Activated CD4-positive, alpha-beta memory T cell treated with anti-CD3 and anti-CD28 coated beads, Interleukin-2, amount 10 ng/mL, durations not matched to agents 7 days and 5 days (primary cell): ENCODE data around the gene MAGEA9. TPM values are rescaled to one million over a fixed set of nuclear protein-coding genes. Genes with fewer than 3 reads are reported as not detected.
A peak's percentile ranks its signal among the peaks of the same experiment; 100 is the strongest.
"Not testable (repeated sequence)": the region's sequence is repeated elsewhere in the genome, so short reads cannot be mapped to it uniquely, and the experiment has no call there.

Experiments
- CTCF ChIA-PET: fragments of 350-600 bp; sonication (Branson Sonifier 250); formaldehyde crosslinking; loops from one replicate; lab custom pipeline; 2021; ENCODE audit warnings: antibody characterized with exemption, inconsistent platforms; lab: Charles Lee
- POLR2A ChIA-PET: fragments of 350-600 bp; sonication (Branson Sonifier 250); formaldehyde crosslinking; loops from one replicate; lab custom pipeline; 2021; ENCODE audit warnings: antibody characterized with exemption; lab: Charles Lee
- DNase-seq: peaks from one replicate; pipeline ENCODE4 v3.0.0-alpha.2; 2020
- H3K27ac Mint-ChIP-seq: one replicate; pipeline ENCODE4 v1.8.0; 2021; ENCODE audit warnings: mild to moderate bottlenecking, mixed read lengths
- H3K27me3 Mint-ChIP-seq: one replicate; pipeline ENCODE4 v1.8.0; 2021; ENCODE audit warnings: mixed read lengths
- H3K36me3 Mint-ChIP-seq: one replicate; pipeline ENCODE4 v1.8.0; 2021; ENCODE audit warnings: low read depth, mixed read lengths
- H3K4me1 Mint-ChIP-seq: one replicate; pipeline ENCODE4 v1.8.0; 2021; ENCODE audit warnings: mixed read lengths
- H3K4me3 Mint-ChIP-seq: one replicate; pipeline ENCODE4 v1.8.0; 2021; ENCODE audit warnings: mild to moderate bottlenecking, mixed read lengths
- H3K9me3 Mint-ChIP-seq: one replicate; pipeline ENCODE4 v1.8.0; 2021; ENCODE audit warnings: mixed read lengths
- total RNA-seq, 2 experiments: library from RNA; stranded (reverse); gene quantifications; one replicate each; pipeline ENCODE4 v1.2.3, GENCODE V29; 2021

The MAGEA9 gene
- total RNA-seq, 2 experiments from 2014 or later, result not detected

DNA sequence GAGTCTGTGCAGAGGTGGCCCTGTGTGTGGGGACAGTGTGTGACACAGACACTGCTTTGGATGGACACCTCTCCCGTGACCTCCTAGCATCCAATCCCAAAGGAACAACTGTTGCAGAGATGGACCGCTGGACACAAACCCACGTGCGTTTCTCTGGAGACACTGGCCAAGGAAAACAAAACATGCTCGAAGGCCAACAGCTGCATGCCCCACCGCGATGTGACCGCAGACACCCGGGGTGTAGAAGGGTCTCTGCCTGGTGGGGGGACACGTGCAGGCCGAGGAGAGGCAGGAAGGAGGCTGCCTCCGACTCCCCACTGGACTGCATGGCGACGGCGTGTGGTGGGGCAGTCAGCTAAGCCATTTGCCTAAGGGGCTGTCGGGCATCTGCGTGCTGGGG lies 8.0 kb upstream of the MAGEA9 start, which contains the start of gene HSFX1:
TSS of gene HSFX1 (plus strand) at position 301 of the 400 bp plus-strand sequence. CDS start 614 bp downstream, outside the sequence.
- H3K4me3 Mint-ChIP-seq, POLR2A ChIA-PET, H3K4me1 Mint-ChIP-seq, H3K9me3 Mint-ChIP-seq, H3K27me3 Mint-ChIP-seq, H3K27ac Mint-ChIP-seq, H3K36me3 Mint-ChIP-seq, CTCF ChIA-PET, DNase-seq: not testable (repeated sequence)

DNA sequence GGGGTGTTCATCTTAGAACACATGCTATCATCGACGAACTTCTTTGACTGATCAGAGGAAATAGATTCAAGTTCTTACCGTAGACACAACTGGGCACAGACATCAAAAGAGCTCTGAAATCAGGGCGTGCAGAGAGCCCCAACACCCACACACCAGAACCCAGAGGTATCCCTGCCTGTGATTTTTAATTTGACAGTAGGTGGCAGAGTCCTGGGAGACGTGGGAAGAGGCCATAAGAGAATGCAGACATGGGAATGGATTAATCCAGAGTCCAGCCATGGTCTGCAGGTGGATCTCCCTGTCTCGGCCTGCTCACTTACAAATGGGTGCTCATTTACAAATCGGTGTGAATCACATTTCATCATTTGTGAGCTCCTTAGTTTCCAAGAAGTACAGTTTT lies 3.7 kb upstream of the MAGEA9 start:
- POLR2A ChIA-PET, H3K4me3 Mint-ChIP-seq, H3K27me3 Mint-ChIP-seq, H3K4me1 Mint-ChIP-seq, DNase-seq, H3K9me3 Mint-ChIP-seq, H3K36me3 Mint-ChIP-seq, H3K27ac Mint-ChIP-seq, CTCF ChIA-PET: not testable (repeated sequence)

DNA sequence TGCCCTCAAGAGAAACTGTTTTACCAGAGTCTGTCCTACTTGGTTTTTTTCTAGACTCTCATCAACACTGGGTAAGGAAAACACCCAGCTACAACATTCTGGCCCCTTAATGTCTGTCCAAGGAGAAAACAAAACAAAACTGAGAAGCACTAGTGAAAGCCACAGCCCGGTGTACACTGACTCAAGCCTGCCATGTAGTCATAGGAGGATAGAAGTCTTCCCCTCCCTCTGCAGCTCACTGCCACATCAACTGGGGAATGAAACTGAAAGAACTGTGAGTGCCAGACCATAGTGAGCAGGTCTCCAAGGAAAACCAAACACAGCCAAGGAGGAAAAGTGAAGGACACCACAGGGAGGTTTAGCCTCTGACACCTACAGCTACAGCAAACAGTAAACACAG lies 13.8 kb downstream of the MAGEA9 start:
- CTCF ChIA-PET, H3K4me3 Mint-ChIP-seq, H3K27me3 Mint-ChIP-seq, DNase-seq, H3K27ac Mint-ChIP-seq, H3K9me3 Mint-ChIP-seq, H3K36me3 Mint-ChIP-seq, POLR2A ChIA-PET: not testable (repeated sequence)
- peaks cover 30% of the 10 kb centered on the region for H3K4me1 Mint-ChIP-seq

DNA sequence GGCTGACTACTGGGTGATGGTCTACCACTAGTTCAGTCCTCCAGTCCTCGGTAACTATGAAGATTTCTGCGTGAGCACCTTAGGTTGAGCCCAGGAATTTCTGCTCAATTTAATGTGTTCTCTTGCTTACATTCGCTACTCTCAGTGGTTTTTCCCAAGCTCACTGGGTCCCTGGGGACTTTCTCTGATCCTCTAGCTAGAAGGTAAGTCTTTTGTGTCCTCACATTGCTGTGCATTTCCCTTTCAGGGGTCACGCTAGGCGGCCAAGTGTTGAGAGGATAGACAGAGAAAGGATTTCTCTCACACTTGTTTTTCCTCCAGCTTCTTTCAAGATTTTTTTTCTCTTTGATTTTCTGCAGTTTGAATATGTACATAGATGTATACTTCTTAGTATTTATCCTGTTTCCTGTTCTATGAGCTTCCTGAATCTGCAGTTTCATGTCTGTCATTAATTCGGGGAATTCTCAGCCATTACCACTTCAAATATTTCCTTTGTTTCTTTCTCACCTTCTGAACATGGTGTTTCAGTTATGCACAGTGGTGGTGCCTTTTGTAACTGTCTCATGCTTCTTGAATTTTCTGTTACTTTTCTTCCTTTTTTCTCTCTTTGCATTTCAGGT lies 17.5 kb downstream of the MAGEA9 start:
- Mint-ChIP-seq H3K9me3 (no peaks in the 10 kb centered on the region), H3K4me1 (peaks cover 34% of the 10 kb centered on the region), H3K4me3 (no peak overlapping the region), H3K27me3 (no peaks in the 10 kb centered on the region), H3K27ac (peak overlapping the region; percentile 21), H3K36me3 (no peaks in the 10 kb centered on the region)
- no peak for DNase-seq
- POLR2A ChIA-PET, result no interaction called here
- CTCF ChIA-PET, result no interaction called here

DNA sequence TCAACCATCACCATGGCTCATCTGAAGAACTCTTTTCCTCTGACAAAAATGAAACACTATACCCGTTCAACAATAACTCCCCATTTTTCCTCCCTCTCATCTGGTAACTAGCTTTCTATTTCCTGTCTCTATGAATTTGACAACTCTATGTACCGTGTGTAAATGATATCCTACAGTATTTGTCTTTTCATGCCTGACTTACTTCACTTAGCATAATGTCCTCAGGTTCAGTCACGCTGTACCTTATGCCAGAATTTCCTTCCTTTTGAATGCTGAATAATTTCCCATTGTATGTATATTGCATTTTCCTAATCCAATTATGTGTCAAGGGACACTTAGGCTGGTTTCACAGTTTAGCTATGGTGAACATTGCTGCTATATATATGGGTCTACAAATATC lies 18.2 kb downstream of the MAGEA9 start:
- Mint-ChIP-seq H3K36me3 (no peaks in the 10 kb centered on the region), H3K27me3 (no peaks in the 10 kb centered on the region), H3K27ac (no peak overlapping the region), H3K4me1 (peaks cover 34% of the 10 kb centered on the region), H3K9me3 (no peaks in the 10 kb centered on the region), H3K4me3 (no peak overlapping the region)
- DNase-seq, result no peak
- ChIA-PET CTCF (no interaction called here), POLR2A (no interaction called here)

DNA sequence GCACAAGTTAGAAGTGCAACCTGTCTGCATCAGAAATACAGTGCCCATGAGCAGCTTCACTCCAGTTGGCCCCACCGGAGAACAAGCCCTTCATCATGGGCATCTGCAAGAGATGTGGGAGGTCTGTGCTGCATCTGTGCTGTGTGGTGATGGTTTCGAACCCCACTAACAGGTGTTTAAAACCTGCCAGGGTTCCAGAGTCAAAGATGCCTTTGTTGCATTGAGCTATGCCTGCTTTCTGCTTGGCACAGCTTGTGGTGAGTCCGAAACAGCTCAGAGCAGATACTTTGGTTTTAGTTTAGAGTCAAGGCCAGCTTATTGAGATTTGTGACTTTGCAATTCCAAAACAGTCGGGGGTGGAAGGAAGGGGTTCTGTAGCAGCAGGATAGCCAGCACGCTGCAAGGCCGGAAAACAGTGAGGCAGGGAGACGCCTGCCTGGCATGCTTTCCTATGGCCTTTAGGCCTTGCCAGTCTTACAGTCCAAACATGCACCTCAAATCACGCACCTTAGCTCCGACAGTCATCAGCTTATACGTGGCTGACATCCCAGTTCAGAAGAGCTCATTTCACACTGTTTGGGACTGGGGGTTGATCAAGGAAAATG lies 21.8 kb downstream of the MAGEA9 start:
- H3K36me3 Mint-ChIP-seq, result no peaks in the 10 kb centered on the region

DNA sequence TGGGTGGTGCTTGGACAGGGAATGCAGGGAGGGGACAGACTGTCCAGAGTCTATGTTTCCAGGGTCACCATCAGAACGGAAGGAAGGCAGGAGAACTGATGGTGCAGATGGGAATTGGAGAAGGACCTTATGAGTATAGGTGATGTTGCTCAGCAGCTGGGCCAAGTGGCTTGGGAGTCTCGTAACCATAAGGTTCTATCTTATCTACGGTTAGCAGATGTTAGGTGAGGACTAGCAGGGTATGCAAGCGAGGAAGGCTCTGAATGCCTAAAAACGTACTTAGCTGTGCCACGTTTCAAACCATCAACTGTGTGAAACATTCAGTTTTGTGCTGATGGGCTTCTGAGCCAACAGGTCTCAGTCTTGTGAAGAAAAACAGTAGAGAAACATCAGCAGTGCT lies 22.4 kb downstream of the MAGEA9 start:
- Mint-ChIP-seq H3K9me3 (no peaks in the 10 kb centered on the region), H3K36me3 (no peaks in the 10 kb centered on the region), H3K27me3 (no peaks in the 10 kb centered on the region), H3K27ac (no peak overlapping the region), H3K4me1 (peaks cover 17% of the 10 kb centered on the region), H3K4me3 (no peak overlapping the region)
- CTCF ChIA-PET, result no interaction called here
- no peak for DNase-seq
- POLR2A ChIA-PET, result interaction anchor here (0.6 kb wide), 1 partner anchor 71 kb away, joined by 3 read pairs; no protein-coding TSS in a partner anchor

More for the DNA sequence above, 21.8 kb downstream of the MAGEA9 start:
- Mint-ChIP-seq H3K27ac (no peak overlapping the region), H3K4me3 (no peak overlapping the region), H3K27me3 (no peaks in the 10 kb centered on the region), H3K4me1 (peaks cover 20% of the 10 kb centered on the region), H3K9me3 (no peaks in the 10 kb centered on the region)
- CTCF ChIA-PET, result no interaction called here
- DNase-seq, result no peak
- POLR2A ChIA-PET, result interaction anchor here (0.6 kb wide), 1 partner anchor 72 kb away, joined by 3 read pairs; no protein-coding TSS in a partner anchor

DNA sequence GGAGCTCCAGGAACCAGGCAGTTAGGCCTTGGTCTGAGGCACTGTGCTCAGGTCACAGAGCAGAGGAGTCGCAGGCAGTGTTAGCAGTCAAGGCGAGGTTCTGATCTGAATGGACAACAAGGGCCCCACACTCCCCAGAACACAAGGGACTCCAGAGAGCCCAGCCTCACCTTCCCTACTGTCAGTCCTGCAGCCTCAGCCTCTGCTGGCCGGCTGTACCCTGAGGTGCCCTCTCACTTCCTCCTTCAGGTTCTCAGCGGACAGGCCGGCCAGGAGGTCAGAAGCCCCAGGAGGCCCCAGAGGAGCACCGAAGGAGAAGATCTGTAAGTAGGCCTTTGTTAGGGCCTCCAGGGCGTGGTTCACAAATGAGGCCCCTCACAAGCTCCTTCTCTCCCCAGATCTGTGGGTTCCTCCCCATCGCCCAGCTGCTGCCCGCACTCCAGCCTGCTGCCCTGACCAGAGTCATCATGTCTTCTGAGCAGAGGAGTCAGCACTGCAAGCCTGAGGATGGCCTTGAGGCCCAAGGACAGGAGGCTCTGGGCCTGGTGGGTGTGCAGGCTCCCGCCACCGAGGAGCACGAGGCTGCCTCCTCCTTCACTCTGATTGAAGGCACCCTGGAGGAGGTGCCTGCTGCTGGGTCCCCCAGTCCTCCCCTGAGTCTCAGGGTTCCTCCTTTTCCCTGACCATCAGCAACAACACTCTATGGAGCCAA lies 26.2 kb downstream of the MAGEA9 start:
- Mint-ChIP-seq H3K27me3 (peaks cover 2% of the 10 kb centered on the region), H3K4me1 (no peaks in the 10 kb centered on the region), H3K9me3 (no peaks in the 10 kb centered on the region)

DNA sequence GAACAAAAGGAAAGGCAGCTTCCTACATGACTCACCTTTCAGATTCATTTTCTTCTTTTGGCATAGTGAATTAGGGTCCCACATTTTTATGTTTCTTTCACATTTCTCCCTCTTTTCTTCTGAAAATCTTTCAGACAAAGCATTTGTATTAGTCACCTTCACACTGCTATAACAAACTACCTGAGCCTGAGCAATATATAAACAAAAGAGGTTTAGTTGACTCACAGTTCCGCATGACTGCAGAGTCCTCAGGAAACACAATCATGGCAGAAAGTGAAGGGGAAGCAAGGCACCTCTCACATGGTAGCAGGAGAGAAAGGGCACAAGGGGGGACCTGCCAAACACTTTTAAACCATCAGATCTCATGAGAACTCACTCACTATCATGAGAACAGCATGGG lies 36.9 kb downstream of the MAGEA9 start:
- peaks cover 14% of the 10 kb centered on the region for H3K27me3 Mint-ChIP-seq
- ChIA-PET POLR2A (no interaction called here), CTCF (no interaction called here)

More for the DNA sequence above, 26.2 kb downstream of the MAGEA9 start:
- Mint-ChIP-seq H3K4me3 (no peak overlapping the region), H3K27ac (no peak overlapping the region), H3K36me3 (no peaks in the 10 kb centered on the region)
- POLR2A ChIA-PET, result no interaction called here
- DNase-seq, result no peak
- CTCF ChIA-PET, result no interaction called here

DNA sequence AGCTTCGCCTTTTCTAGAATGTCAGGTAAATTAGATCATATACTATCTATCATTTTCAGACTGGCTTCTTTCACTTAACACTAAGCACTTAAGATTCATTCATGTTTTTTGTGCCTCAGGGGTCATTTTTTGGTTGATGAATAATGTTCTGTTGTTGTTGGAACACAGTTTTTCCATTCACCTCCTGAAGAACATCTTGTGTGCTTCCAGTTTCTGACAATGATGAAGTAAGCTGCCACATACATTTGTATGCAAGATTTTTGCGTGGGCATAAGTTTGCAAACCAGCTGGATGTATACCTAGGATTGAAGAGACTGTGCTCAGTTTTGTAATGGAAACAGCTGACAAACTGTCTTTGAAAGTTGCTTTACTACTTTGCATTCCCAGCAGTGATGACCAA lies 37.6 kb downstream of the MAGEA9 start:
- no peak overlapping the region for H3K4me3 Mint-ChIP-seq
- CTCF ChIA-PET, result no interaction called here

More for the DNA sequence above, 36.9 kb downstream of the MAGEA9 start:
- Mint-ChIP-seq H3K4me3 (no peak overlapping the region), H3K27ac (no peak overlapping the region), H3K36me3 (no peaks in the 10 kb centered on the region), H3K9me3 (no peaks in the 10 kb centered on the region), H3K4me1 (no peaks in the 10 kb centered on the region)
- DNase-seq, result no peak

DNA sequence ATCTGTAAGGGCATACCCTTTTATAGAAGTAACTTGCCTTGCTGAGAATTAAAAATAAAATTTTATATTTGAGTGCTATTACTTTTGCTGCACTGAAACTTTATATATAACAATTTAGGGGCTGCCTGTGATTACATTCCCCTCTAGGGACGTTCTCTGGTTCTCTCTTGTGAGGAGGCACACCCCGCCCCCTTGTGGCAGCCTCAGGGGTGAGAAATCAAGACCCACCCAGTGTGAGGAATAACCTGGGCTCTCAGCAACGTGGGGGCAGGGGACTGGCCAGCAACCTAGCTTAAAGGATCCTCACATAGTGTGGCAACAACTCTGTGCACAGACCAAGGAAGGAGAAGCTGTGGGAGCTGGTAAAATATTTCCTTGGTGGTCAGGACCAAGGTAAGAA lies 43.7 kb downstream of the MAGEA9 start:
- H3K4me1 Mint-ChIP-seq, result peaks cover 22% of the 10 kb centered on the region
- no peaks in the 10 kb centered on the region for H3K36me3 Mint-ChIP-seq
- no peak overlapping the region for H3K27ac Mint-ChIP-seq
- no peak overlapping the region for H3K4me3 Mint-ChIP-seq
- CTCF ChIA-PET, result no interaction called here
- POLR2A ChIA-PET, result no interaction called here
- DNase-seq, result peak; percentile 40
- H3K27me3 Mint-ChIP-seq, result peaks cover 19% of the 10 kb centered on the region
- H3K9me3 Mint-ChIP-seq, result no peaks in the 10 kb centered on the region

More for the DNA sequence above, 37.6 kb downstream of the MAGEA9 start:
- Mint-ChIP-seq H3K9me3 (no peaks in the 10 kb centered on the region), H3K36me3 (no peaks in the 10 kb centered on the region), H3K27me3 (peaks cover 13% of the 10 kb centered on the region), H3K4me1 (no peaks in the 10 kb centered on the region), H3K27ac (no peak overlapping the region)
- POLR2A ChIA-PET, result no interaction called here
- no peak for DNase-seq

DNA sequence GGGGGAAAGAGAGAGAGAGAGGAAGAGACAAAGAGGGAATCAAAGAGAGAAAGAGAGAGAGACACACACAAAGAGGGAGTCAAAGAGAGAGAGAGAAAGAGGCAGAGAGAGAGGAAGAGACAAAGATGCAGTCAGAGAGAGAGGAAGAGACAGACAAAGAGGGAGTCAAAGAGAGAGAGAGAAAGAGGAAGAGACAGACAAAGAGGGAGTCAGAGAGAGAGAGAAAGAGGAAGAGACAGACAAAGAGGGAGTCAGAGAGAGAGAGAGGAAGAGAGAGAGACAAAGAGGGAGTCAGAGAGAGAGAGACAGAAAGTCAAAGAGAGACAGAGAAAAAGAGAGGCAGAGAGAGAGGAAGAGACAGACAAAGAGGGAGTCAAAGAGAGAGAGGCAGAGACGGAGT lies 45.5 kb downstream of the MAGEA9 start:
- no peaks in the 10 kb centered on the region for H3K36me3 Mint-ChIP-seq
- CTCF ChIA-PET, result no interaction called here
- H3K9me3 Mint-ChIP-seq, result no peaks in the 10 kb centered on the region
- H3K4me1 Mint-ChIP-seq, result peaks cover 25% of the 10 kb centered on the region
- no peak overlapping the region for H3K4me3 Mint-ChIP-seq
- no peak for DNase-seq
- no peak overlapping the region for H3K27ac Mint-ChIP-seq
- peaks cover 15% of the 10 kb centered on the region for H3K27me3 Mint-ChIP-seq
- POLR2A ChIA-PET, result no interaction called here

DNA sequence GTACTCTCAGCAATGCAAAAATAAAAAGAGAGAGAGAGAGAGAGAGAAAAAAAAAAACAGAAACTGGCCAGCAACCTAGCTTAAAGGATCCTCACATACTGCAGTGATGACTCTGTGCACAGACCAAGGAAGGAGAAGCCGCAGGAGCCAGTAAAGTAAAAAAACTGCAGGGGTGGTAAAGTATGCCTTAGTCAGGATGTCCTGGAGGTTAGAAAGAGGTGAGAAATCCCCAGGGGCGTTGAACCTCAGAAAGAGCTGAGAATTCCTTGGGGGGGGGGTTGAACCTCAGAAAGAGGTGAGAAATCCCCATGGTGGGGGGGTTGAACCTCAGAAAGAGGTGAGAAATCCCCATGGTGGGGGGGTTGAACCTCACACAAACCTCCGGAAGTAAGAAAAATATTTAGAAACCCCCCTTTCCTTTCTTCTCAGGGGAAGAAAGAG lies 48.0 kb downstream of the MAGEA9 start:
- peak; percentile 27 for DNase-seq
- peaks cover 9% of the 10 kb centered on the region for H3K27me3 Mint-ChIP-seq
- H3K4me1 Mint-ChIP-seq, result peaks cover 25% of the 10 kb centered on the region
- ChIA-PET POLR2A (no interaction called here), CTCF (no interaction called here)
- no peaks in the 10 kb centered on the region for H3K9me3 Mint-ChIP-seq
- H3K27ac Mint-ChIP-seq, result peak overlapping the region; percentile 78
- H3K36me3 Mint-ChIP-seq, result no peaks in the 10 kb centered on the region
- H3K4me3 Mint-ChIP-seq, result peak overlapping the region; percentile 57
